ENCODE measurements around the gene SLC5A3. TPM values are rescaled to one million over a fixed set of nuclear protein-coding genes. Genes with fewer than 3 reads are reported as not detected.

SLC5A3 gene
- total and polyA plus RNA-seq, 2 of the 8 experiments (the other 6 are each of a cell fraction or from before 2014, with no cell fraction given): 4.0 to 19.4 TPM

GRCh38 chr21:34035619-34036354 lies 37.6 kb upstream of the SLC5A3 start:
- no peak overlapping the region for H3K4ac ChIP-seq (replicated peaks; ENCODE audit: insufficient read length, low read depth, low read length)
- peaks cover 0 to 9% (median 2%) of the 10 kb centered on the region in 4 experiments; a peak in 3 of 7 replicates for H3K4me1 ChIP-seq (replicated peaks in 1 of 4; ENCODE audit: control insufficient read depth in 3 of 4, insufficient read depth in 4 of 4, low read length in 3 of 4)
- ChIA-PET CTCF (ENCODE audit: partially characterized antibody) (interaction anchor here (0.7 to 1.3 kb wide), 5 partner anchors 23 to 65 kb away, joined by 3 to 4 read pairs (median 3); no protein-coding TSS in a partner anchor), POLR2A (ENCODE audit: partially characterized antibody) (interaction anchor here (1.4 kb wide), 2 partner anchors 17 to 37 kb away, joined by 3 to 5 read pairs; partner anchors contain the start of genes MRPS6 and SLC5A3)
- H2BK15ac ChIP-seq (ENCODE audit: low read length): peak overlapping the region; percentile 19; the same call in 1 of the 2 replicates
- H4K8ac ChIP-seq (ENCODE audit: extremely low read depth, insufficient read depth, low read length): no peak overlapping the region
- H2AK5ac ChIP-seq (ENCODE audit: low read depth, low read length): no peak overlapping the region
- no peak overlapping the region for H3K4me2 ChIP-seq (ENCODE audit: insufficient read depth in 1 of 2, low read depth in 2 of 2, low read length in 2 of 2)
- no peak overlapping the region for H3K56ac ChIP-seq (replicated peaks; ENCODE audit: insufficient read length, low read depth, low read length)
- H2BK120ac ChIP-seq (replicated peaks; ENCODE audit: low read depth, low read length): no peak overlapping the region
- no peaks in the 10 kb centered on the region for H3K36me3 ChIP-seq (ENCODE audit: control insufficient read depth in 2 of 4, insufficient read depth in 4 of 4, low read length in 3 of 4)
- H2AFZ ChIP-seq (ENCODE audit: low read length): no peak overlapping the region
- H2BK5ac ChIP-seq (ENCODE audit: low read depth, low read length): 0 out of 2 replicates have a peak overlapping the region, but pooled peaks have one; percentile 8
- no peaks in the 10 kb centered on the region for H3K23me2 ChIP-seq (ENCODE audit: low read depth, low read length)
- FAIRE-seq (no peak), DNase-seq (ENCODE audit: low read depth in 1 of 2, low spot score in 2 of 2) (peak in 1 of 2 experiments; percentile 46)
- H2BK20ac ChIP-seq (ENCODE audit: low read length): no peak overlapping the region
- no peak overlapping the region for H3K4me3 ChIP-seq (ENCODE audit: extremely low read depth in 1 of 4, insufficient read depth in 2 of 4, low read depth in 3 of 4, low read length in 4 of 4)
- no peak overlapping the region for H4K5ac ChIP-seq (ENCODE audit: insufficient read length, low read depth, low read length)
- no peak overlapping the region for H3K23ac ChIP-seq (ENCODE audit: insufficient read length)
- no peak for TF ChIP-seq JUN (IDR thresholded peaks at IDR 0.05; ENCODE audit: low read depth, low read length)
- peak; percentile 48; the same call in 1 of the 2 replicates for TF ChIP-seq TEAD4 (IDR thresholded peaks at IDR 0.05; ENCODE audit: low read depth, low read length)
- H4K91ac ChIP-seq (replicated peaks; ENCODE audit: insufficient read length, low read length): no peak overlapping the region
- no peaks in the 10 kb centered on the region for H3K9me3 ChIP-seq (ENCODE audit: insufficient read depth in 2 of 2, low read depth in 1 of 2, low read length in 1 of 2)
- no peaks in the 10 kb centered on the region for H3K27me3 ChIP-seq (replicated peaks in 1 of 4; ENCODE audit: control insufficient read depth in 3 of 4, extremely low read depth in 1 of 4, insufficient read depth in 3 of 4, low read length in 3 of 4)
- no peak overlapping the region for H3K27ac ChIP-seq (ENCODE audit: low read depth, low read length)
- H4K20me1 ChIP-seq (replicated peaks in 1 of 2; ENCODE audit: control insufficient read depth in 1 of 2, insufficient read depth in 2 of 2, low read length in 2 of 2): no peaks in the 10 kb centered on the region
- H3K18ac ChIP-seq (ENCODE audit: extremely low read depth, low read length): no peak overlapping the region
- H3K9ac ChIP-seq (replicated peaks in 1 of 4; ENCODE audit: extremely low read depth in 1 of 4, low read depth in 3 of 4, low read length in 3 of 4): no peak overlapping the region
- H2BK12ac ChIP-seq (ENCODE audit: low read depth, low read length): no peak overlapping the region
- H3K14ac ChIP-seq (ENCODE audit: insufficient read length): no peak overlapping the region
- no peaks in the 10 kb centered on the region for H3K79me2 ChIP-seq (ENCODE audit: control insufficient read depth in 1 of 2, insufficient read depth in 2 of 2, low read length in 2 of 2)
- no peaks in the 10 kb centered on the region; the same call in 1 of the 2 replicates for H3K79me1 ChIP-seq (ENCODE audit: low read depth, low read length)
- WGBS, 2 experiments (ENCODE audit: extremely low coverage in 1 of 2, insufficient coverage in 1 of 2, insufficient read length in 1 of 2, insufficient replicate concordance in 2 of 2, low coverage in 1 of 2, low lambda C conversion rate in 2 of 2, missing lambda C conversion rate in 1 of 2): 93% methylated on average over 8 of the region's 8 CpGs; no CpG with 5 or more reads in 1 of the 2 experiments
